ENCODE results near the gene SHB. TPM values are rescaled to one million over a fixed set of nuclear protein-coding genes. Genes with fewer than 3 reads are reported as not detected.

Gene SHB
- total and polyA plus RNA-seq, 2 of the 13 experiments (the other 11 are each of a cell fraction or from before 2014, with no cell fraction given), result 19.4 to 20.7 TPM

GRCh38 chr9:37903647-37904444 lies 165.2 kb downstream of the SHB start, which contains the start of gene SLC25A51 (continued):
- TF ChIP-seq ZBTB40 (IDR thresholded peaks at IDR 0.05) (no peak), ZBTB40 (CRISPR knock-in tag; IDR thresholded peaks at IDR 0.05) (peak; percentile 63; the same call in 1 of the 2 replicates), MED8 (CRISPR knock-in tag; IDR thresholded peaks at IDR 0.05; ENCODE audit: insufficient replicate concordance) (no peak), ARNTL (CRISPR knock-in tag; IDR thresholded peaks at IDR 0.05) (peak; percentile 73), MEIS1 (CRISPR knock-in tag; IDR thresholded peaks at IDR 0.05; ENCODE audit: borderline replicate concordance) (peak; percentile 88), ZNF17 (CRISPR knock-in tag; IDR thresholded peaks at IDR 0.05) (0 out of 2 replicates have a peak, but pooled peaks have one; percentile 50), ATRX (CRISPR knock-in tag; IDR thresholded peaks at IDR 0.05; ENCODE audit: borderline replicate concordance) (no peak), MZF1 (CRISPR knock-in tag; IDR thresholded peaks at IDR 0.05; ENCODE audit: borderline replicate concordance) (no peak), PITX1 (CRISPR knock-in tag; IDR thresholded peaks at IDR 0.05) (peak; percentile 67; the same call in 1 of the 2 replicates), ZNF33B (CRISPR knock-in tag; IDR thresholded peaks at IDR 0.05) (0 out of 2 replicates have a peak, but pooled peaks have one; percentile 55), SALL2 (CRISPR knock-in tag; IDR thresholded peaks at IDR 0.05) (peak; percentile 76), HNRNPK (IDR thresholded peaks at IDR 0.05; ENCODE audit: low read depth, low read length, poor library complexity, severe bottlenecking) (peak; percentile 92), SP2 (CRISPR knock-in tag; IDR thresholded peaks at IDR 0.05) (0 out of 2 replicates have a peak, but pooled peaks have one; percentile 17), RAD51 (IDR thresholded peaks at IDR 0.05; ENCODE audit: borderline replicate concordance) (peak; percentile 41; the same call in 1 of the 2 replicates), ZNF83 (CRISPR knock-in tag; IDR thresholded peaks at IDR 0.05; ENCODE audit: borderline replicate concordance) (0 out of 2 replicates have a peak, but pooled peaks have one; percentile 39)
- TF ChIP-seq, protein P1, sequence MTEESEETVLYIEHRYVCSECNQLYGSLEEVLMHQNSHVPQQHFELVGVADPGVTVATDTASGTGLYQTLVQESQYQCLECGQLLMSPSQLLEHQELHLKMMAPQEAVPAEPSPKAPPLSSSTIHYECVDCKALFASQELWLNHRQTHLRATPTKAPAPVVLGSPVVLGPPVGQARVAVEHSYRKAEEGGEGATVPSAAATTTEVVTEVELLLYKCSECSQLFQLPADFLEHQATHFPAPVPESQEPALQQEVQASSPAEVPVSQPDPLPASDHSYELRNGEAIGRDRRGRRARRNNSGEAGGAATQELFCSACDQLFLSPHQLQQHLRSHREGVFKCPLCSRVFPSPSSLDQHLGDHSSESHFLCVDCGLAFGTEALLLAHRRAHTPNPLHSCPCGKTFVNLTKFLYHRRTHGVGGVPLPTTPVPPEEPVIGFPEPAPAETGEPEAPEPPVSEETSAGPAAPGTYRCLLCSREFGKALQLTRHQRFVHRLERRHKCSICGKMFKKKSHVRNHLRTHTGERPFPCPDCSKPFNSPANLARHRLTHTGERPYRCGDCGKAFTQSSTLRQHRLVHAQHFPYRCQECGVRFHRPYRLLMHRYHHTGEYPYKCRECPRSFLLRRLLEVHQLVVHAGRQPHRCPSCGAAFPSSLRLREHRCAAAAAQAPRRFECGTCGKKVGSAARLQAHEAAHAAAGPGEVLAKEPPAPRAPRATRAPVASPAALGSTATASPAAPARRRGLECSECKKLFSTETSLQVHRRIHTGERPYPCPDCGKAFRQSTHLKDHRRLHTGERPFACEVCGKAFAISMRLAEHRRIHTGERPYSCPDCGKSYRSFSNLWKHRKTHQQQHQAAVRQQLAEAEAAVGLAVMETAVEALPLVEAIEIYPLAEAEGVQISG (CRISPR knock-in tag; IDR thresholded peaks at IDR 0.05), result peak; percentile 91

All from HepG2 (cell line).